ENCODE data around the gene FARSB. TPM values are rescaled to one million over a fixed set of nuclear protein-coding genes. Genes with fewer than 3 reads are reported as not detected.

The FARSB gene
- total and polyA plus RNA-seq, 10 donors = 7.8 to 17.4 (median 12.7) TPM

DNA sequence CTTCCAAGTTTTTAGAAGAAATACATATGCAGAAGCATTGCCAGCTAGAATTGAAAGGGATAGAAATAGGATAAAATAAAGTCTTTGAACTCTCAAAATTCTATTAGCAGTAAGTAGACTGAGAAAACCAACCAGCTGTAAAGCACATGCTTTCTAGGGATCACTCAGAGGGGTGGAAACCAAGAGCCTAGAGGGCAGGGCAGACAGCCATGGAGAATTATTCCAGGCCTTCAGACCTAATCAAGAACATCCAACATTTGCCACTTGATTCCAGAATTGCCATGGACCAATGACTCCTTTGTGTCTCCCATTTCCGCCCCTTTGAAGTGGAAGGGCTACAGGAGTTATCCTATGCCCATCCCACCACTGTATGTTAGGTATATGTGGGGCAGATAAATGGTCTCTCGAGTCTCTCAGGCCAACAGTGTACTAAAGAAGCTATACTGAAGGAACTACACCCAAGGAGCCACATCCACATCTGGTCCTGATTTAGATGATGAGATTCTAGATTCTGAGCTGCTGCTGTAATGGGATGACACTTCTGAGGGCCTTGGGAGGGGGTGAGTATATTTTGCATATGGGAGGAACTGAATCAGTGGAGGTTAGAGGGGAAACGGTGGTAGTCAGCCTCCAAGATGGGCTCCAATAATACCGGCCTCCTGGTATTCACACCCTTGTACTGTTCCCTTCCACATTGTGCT, 4.0 kb downstream of the FARSB start:
- Histone ChIP-seq H3K9me3 (no peaks in the 10 kb centered on the region), H3K36me3 (peaks cover 0 to 23% (median 17%) of the 10 kb centered on the region in 6 donors), H3K27ac (no peak overlapping the region), H3K4me3 (no peak overlapping the region), H3K27me3 (replicated peaks in 1 of 7) (no peaks in the 10 kb centered on the region), H3K4me1 (peaks cover 9 to 66% (median 36%) of the 10 kb centered on the region in 6 donors)
- no peak for DNase-seq
- TF ChIP-seq POLR2AphosphoS5 (IDR thresholded peaks at IDR 0.05) (no peak), CTCF (IDR thresholded peaks at IDR 0.05 in 8 of 11, conservative IDR thresholded peaks at IDR 0.05 in 3 of 11) (no peak), POLR2A (IDR thresholded peaks at IDR 0.05) (no peak)
- WGBS, 5 donors = 85 to 92% (median 92%) methylated on average over 4 of the region's 4 CpGs
- intact Hi-C loops (cut with DNase I; ENCODE audit: low total_unique reads) = no loop called here

GRCh38 chr2:222649801-222650200, 6.1 kb downstream of the FARSB start:
- TF ChIP-seq POLR2A (IDR thresholded peaks at IDR 0.05) (no peak), POLR2AphosphoS5 (IDR thresholded peaks at IDR 0.05) (no peak), CTCF (IDR thresholded peaks at IDR 0.05 in 8 of 11, conservative IDR thresholded peaks at IDR 0.05 in 3 of 11) (no peak)
- no peak overlapping the region for H3K27ac ChIP-seq
- no peak for DNase-seq
- H3K9me3 ChIP-seq = no peaks in the 10 kb centered on the region
- peaks cover 5 to 50% (median 21%) of the 10 kb centered on the region in 6 donors for H3K4me1 ChIP-seq
- H3K36me3 ChIP-seq = peaks cover 0 to 42% (median 29%) of the 10 kb centered on the region in 6 donors
- H3K4me3 ChIP-seq = no peak overlapping the region
- no peaks in the 10 kb centered on the region for H3K27me3 ChIP-seq (replicated peaks in 1 of 7)
- intact Hi-C loops (cut with DNase I; ENCODE audit: low total_unique reads) = no loop called here
- 91 to 98% (median 93%) methylated on average over 3 of the region's 3 CpGs for WGBS, 5 donors

DNA sequence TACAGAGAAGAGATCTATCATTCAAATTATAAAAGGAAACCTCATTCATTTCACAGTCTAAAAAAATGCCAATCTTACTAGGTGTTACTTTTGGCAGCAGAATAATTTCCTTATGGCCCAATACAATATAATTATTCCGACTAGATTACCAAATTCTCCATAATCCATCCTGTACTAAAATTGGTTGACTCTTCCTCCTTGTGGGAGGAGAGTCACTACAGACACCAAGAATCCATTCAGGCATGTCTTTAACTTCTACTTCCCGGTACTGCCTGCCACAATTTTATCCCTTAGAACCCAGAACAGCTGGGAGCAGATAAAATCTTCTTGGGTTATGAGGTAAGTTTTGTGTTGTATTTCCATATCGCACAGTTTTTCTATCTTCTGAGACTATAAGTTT, 9.9 kb downstream of the FARSB start:
- no peaks in the 10 kb centered on the region for H3K27me3 ChIP-seq (replicated peaks in 1 of 7)
- H3K9me3 ChIP-seq = no peaks in the 10 kb centered on the region
- 92 to 96% (median 93%) methylated on average over 3 of the region's 3 CpGs for WGBS, 5 donors
- H3K36me3 ChIP-seq = peaks cover 0 to 80% (median 38%) of the 10 kb centered on the region in 6 donors
- intact Hi-C loops (cut with DNase I; ENCODE audit: low total_unique reads) = no loop called here
- DNase-seq = no peak
- no peak for TF ChIP-seq CTCF (IDR thresholded peaks at IDR 0.05 in 8 of 11, conservative IDR thresholded peaks at IDR 0.05 in 3 of 11)
- no peak for TF ChIP-seq POLR2A (IDR thresholded peaks at IDR 0.05)
- no peak for TF ChIP-seq POLR2AphosphoS5 (IDR thresholded peaks at IDR 0.05)
- H3K4me3 ChIP-seq = no peak overlapping the region
- H3K4me1 ChIP-seq = peaks cover 0 to 15% (median 0%) of the 10 kb centered on the region in 6 donors
- H3K27ac ChIP-seq = no peak overlapping the region

GRCh38 chr2:222643134-222643533, 12.8 kb downstream of the FARSB start:
- Histone ChIP-seq H3K4me1 (no peaks in the 10 kb centered on the region), H3K4me3 (no peak overlapping the region), H3K27ac (no peak overlapping the region), H3K9me3 (no peaks in the 10 kb centered on the region), H3K27me3 (replicated peaks in 1 of 7) (no peaks in the 10 kb centered on the region), H3K36me3 (peaks cover 0 to 99% (median 54%) of the 10 kb centered on the region in 6 donors)
- DNase-seq = no peak
- intact Hi-C loops (cut with DNase I; ENCODE audit: low total_unique reads) = no loop called here
- TF ChIP-seq POLR2AphosphoS5 (IDR thresholded peaks at IDR 0.05) = no peak
- no peak for TF ChIP-seq CTCF (IDR thresholded peaks at IDR 0.05 in 8 of 11, conservative IDR thresholded peaks at IDR 0.05 in 3 of 11)
- no peak for TF ChIP-seq POLR2A (IDR thresholded peaks at IDR 0.05)
- 89 to 98% (median 95%) methylated on average over 1 of the region's 1 CpG for WGBS, 5 donors
